SIG-M5 treated with dmso at 0.1 percent for 504 hours (cell line): ENCODE measurements around the gene CBX3.
"Not testable (repeated sequence)": the region's sequence is repeated elsewhere in the genome, so short reads cannot be mapped to it uniquely, and the experiment has no call there.

ENCODE experiments used
- DNase-seq: peaks from one replicate; lab custom pipeline; 2025; ENCODE audit not compliant: unreplicated experiment; lab: John Stamatoyannopoulos, UW

Gene CBX3

DNA sequence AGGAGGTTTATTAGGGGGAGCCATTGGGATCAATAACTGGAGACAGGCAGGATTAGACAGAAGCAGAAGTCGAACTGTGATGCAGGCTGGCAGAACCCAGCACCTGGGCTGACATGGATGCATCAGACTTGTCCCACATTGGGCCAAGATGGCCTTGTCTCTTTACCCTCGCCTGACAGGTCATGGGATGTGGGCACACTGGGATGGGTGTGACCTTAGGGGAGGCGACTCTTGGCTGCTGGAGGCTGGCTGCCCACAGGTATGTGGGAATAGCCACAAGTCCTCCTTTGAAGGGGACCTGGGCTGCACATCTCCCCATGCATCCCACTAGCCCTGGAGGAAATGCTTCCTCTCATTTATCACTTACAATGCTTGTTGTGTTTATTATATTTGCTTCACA is 32.3 kb upstream of the CBX3 start:
- no peak for DNase-seq

DNA sequence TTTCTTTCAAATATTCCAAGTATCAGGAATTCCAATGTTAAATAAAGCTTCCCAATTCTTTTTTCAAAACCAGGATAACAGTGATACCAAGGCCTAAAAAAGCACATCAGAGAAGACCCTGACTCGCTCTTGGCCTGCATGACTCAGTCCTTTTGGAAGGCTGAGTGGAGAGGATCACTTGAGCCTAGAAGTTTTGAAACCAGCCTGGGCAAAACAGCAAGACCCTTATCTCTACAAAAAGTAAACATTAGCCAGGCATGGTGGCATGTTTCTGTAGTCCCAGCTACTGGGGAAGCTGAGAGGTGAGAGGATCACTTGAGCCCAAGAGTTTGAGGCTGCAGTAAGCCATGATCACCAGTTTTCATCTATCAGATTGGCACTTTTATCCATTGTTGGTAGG is 30.9 kb upstream of the CBX3 start:
- no peak for DNase-seq

DNA sequence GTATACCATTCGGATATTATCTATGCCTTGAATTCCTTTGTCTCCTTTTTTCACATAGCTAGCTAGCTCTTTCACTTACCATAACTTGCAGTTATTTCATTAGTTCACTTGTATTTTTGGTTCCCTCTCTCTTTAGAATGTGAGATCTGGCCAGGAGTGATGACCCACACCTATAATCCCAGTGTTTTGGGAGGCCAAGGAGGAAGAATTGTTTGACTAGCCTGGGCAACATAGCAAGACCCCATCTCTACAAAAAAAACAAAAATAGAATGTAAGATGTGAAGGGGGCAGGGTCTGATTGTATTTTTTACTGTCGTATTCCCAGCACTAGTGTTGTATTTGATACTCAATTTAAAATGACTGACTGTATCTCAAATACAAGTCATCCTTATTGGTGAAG is 29.9 kb upstream of the CBX3 start:
- DNase-seq: no peak

DNA sequence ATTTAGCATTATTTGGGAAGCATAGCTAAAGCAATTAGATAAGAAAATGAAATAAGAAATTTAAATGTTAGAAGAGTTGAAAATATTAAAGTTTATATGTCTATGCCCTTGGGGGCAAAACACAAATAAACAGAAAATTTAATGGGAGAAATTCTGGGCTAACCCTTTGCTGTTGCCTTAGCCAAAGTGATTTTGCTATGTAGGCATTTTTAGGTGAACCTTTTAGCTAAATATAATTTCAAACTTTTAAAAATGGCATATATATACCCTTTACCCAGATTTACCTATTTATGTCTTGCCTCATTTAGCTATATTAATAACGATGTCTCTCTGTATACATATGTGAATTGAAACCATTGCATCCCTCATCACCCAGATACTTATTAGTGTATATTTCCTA is 29.5 kb upstream of the CBX3 start:
- DNase-seq: no peak

DNA sequence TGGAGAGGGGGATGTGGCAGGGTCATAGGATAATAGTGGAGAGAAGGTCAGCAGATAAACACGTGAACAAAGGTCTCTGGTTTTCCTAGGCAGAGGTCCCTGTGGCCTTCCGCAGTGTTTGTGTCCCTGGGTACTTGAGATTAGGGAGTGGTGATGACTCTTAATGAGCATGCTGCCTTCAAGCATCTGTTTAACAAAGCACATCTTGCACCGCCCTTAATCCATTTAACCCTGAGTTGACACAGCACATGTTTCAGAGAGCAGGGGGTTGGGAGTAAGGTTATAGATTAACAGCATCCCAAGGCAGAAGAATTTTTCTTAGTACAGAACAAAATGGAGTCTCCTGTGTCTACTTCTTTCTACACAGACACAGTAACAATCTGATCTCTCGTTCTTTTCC is 25.6 kb upstream of the CBX3 start:
- DNase-seq: not testable (repeated sequence)

DNA sequence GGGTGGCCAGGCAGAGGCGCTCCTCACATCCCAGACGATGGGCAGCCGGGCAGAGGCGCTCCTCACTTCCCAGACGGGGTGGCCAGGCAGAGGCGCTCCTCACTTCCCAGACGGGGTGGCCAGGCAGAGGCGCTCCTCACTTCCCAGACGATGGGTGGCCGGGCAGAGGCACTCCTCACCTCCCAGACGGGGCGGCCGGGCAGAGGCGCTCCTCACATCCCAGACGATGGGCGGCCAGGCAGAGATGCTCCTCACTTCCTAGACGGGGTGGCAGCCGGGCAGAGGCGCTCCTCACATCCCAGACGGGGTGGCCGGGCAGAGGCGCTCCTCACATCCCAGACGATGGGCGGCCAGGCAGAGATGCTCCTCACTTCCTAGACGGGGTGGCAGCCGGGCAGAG is 24.8 kb upstream of the CBX3 start:
- DNase-seq: not testable (repeated sequence)

DNA sequence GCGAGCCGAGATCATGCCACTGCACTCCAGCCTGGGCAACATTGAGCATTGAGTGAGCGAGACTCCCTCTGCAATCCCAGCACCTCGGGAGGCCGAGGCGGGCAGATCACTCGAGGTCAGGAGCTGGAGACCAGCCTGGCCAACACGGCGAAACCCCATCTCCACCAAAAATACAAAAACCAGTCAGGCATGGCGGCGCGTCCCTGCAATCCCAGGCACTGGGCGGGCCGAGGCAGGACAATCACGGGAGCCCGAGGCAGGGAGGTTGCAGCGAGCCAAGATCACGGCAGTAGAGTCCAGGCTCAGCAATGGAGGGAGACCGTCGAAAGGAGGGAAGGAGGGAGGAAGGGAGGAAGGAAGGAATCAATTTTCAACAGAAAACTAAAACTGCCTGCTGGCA is 24.3 kb upstream of the CBX3 start:
- not testable (repeated sequence) for DNase-seq

DNA sequence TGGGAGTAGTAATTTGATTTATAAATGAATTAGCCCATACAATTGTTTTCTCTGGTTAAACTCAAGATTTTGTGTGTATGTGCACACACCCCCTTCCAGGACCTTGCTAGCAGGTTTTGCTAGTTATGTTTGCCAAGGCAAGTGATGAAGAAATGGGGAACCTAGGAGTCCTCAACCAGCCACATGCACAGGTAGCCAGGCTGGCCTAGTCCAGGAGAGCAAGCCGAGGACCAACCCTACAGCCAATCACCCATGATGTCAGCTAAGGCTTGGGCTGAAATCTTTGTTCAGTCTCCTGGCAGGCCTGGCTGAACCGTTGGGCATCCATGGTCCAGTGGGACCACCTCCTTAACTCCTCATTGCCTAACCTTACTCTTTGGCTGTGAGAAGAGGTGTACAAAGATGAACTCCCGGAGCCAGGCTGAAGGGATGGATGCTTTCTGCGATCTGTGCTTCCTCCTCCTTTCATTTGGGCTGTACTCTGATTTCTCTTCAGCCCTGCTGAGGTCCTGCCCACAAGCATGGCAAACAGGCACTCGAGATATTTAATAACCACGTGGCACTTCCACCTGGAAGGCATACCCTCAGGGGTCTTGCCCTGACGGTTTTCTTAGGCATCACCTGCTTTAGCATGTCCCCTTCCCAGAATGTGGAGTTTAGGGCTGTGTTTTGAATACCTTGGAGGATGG is 23.1 kb upstream of the CBX3 start:
- no peak for DNase-seq

DNA sequence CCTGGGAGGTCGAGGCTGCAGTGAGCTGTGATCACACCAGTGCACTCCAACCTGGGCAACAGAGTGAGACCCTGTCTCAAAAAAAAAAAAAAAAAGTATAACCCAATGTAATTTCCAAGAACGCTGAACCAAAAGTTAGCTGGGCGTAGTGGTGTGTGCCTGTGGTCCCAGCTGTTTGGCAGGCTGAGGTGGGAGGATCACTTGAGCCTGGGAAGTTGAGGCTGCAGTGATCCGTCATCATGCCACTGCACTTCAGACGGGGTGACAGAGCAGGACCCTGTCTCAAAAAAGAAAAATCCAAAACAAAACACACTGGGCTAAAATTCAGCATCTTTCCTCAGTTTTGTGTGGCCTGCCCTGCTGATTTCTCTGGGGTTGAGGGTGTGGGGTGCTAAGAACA is 22.1 kb upstream of the CBX3 start:
- DNase-seq: no peak

DNA sequence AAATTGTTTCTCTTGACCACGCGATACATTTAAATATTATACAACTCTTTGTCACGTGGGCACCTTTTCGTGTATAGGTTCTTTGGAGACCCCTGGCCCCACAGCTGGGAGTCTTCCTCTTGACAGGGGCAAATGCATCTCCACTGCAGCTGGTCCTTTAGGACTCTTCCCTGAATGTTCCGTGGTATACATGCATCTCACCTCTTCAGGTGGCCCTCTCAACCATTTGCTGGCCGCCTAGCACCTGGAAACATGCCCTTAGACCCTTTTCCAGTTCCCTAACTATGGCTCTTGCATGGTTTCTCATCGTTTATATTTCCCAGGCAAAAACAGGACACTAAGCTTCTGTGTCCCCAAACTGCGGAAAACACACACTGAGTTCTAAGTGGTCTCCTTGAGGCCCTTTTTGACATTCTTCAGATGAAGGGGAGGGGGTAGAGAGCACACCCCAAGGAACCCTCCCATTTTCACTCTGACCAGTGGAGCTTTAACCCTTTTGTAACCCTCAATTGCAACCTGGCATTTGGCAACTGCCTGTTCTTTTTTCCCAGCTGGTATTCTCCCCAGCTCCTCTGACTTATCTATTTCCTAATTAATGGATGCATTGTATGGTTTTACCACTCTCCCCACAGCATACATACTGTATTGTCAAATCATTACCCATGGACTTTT is 21.6 kb upstream of the CBX3 start:
- no peak for DNase-seq

DNA sequence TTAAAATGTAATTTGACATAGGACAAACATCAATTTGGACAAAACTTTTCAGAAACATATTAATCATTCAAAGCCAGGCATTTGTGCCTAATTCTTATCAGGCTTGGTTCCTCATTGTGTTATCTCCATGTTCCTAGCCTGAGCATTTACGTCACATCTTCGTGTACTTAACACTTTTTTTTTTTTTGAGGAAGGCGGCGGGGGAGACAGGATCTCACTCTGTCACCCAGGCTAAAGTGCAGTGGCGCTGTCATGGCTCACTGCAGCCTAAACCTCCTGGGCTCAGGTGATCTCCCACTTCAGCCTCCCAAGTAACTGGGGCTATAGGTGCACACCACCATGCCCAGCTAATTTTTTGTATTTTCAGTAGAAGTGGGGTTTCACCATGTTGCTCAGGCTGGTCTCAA is 20.8 kb upstream of the CBX3 start:
- no peak for DNase-seq

DNA sequence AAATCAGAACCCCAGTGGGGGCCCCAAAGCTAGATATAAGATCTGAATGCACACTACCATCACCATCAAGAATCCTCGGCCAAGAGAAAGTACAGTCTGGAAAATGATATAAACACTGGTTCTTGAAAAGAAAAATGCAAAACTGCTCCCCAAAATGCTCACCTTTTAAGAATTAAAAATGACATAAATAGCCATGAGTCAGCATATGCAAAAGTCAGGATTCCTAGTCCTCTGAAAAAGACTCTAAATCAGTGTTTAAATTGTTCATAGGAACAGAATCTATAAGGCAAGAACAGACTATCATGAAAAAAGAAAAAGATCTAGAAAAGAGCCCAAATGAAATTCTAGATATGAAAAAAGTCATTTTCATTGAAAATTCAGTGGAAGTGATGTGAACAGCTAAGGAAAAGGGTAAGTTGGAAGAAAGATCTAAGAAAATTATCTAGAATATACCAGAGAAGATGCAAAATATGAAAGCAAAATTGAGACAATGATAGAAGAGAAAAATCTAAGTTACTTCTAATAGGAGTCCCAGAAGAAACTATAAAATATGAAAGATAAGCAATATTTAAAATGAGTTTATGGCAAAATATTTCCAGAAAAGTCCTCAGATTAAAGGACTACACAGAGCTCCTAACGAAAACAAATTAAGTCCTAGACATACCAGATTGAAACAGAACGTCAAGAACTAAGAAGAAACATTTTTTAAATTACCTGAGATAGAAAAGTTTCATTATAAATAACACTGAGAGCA is 19.9 kb upstream of the CBX3 start:
- no peak for DNase-seq

DNA sequence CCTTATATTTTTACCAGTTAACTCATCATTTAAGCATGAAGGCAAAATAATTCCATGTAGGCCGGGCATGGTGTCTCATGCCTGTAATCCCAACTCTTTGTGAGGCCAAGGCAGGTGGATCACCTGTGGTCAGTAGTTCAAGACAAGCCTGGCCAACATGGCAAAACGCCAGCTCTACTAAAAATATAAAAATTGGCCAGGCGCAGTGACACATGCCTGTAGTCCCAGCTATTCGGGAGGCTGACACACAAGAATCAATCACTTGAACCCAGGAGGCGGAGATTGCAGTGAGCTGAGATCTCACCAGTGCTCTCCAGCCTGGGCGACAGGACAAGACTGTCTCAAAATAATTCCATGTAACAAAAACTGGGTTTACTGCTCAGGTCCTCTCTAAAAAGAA is 19.3 kb upstream of the CBX3 start:
- no peak for DNase-seq

DNA sequence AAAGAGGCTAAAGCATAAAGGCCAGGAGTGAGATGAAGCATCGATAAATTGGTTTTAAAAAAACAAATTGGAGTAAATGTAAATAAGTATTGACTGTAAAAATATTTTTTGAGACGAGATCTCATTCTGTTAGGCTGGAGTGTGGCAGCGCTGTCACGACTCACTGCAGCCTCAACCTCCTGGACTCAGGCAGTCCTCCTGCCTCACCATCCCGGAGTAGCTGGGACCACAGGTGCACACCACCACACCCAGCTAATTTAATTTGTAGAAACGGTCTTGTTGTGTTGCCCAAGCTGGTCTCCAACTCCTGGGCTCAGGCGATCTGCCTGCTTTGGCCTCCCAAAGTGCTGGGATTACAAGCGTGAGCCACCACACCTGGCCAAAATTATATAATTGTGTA is 18.8 kb upstream of the CBX3 start:
- DNase-seq: no peak

DNA sequence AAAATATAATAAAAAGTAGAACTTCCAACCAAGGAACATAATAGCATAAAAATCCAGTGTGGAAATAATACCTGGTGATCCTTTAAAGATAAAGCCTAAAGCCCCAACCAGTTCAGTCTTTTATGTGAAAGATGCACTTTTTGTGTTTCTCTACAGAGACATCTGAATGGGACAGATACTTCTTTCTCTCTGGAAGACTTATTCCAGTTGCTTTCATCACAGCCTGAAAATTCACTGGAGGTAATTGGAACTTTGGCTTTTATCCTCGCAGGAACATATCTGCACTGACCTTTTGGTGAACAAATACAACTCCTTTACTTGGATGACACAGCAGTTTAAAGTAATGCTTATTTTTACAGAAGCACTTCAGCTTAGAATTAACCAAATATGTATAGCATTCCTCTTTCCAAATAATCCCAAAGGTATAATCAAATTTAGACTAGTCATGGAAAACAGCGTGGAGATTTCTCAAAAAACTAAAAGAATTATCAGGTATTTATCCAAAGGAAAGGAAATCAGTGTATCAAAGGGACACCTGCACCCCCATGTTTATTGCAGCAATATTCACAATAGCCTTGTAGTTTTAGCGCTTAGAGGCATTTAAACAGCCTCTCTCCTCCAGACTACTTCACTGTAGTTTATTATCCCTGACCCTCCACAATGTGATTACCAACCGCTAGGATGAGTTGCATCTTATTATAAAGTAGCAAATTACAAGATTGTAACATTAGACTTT is 17.8 kb upstream of the CBX3 start:
- no peak for DNase-seq

DNA sequence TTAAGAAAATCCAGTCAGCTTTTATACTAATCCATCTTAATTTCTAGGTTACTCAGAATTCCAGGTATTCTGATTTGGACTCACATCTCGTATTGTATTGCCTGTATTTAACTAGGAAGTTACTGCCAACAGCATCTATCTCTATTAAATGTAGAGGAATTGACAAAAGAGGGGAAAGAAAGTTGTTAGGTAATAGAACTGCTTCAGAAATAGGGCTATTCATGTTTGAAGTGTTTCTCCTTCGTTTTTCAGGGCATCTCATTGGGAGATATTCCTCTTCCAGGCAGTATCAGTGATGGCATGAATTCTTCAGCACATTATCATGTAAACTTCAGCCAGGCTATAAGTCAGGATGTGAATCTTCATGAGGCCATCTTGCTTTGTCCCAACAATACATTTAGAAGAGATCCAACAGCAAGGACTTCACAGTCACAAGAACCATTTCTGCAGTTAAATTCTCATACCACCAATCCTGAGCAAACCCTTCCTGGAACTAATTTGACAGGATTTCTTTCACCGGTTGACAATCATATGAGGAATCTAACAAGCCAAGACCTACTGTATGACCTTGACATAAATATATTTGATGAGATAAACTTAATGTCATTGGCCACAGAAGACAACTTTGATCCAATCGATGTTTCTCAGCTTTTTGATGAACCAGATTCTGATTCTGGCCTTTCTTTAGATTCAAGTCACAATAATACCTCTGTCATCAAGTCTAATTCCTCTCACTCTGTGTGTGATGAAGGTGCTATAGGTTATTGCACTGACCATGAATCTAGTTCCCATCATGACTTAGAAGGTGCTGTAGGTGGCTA is 17.1 kb upstream of the CBX3 start:
- DNase-seq: not testable (repeated sequence)

DNA sequence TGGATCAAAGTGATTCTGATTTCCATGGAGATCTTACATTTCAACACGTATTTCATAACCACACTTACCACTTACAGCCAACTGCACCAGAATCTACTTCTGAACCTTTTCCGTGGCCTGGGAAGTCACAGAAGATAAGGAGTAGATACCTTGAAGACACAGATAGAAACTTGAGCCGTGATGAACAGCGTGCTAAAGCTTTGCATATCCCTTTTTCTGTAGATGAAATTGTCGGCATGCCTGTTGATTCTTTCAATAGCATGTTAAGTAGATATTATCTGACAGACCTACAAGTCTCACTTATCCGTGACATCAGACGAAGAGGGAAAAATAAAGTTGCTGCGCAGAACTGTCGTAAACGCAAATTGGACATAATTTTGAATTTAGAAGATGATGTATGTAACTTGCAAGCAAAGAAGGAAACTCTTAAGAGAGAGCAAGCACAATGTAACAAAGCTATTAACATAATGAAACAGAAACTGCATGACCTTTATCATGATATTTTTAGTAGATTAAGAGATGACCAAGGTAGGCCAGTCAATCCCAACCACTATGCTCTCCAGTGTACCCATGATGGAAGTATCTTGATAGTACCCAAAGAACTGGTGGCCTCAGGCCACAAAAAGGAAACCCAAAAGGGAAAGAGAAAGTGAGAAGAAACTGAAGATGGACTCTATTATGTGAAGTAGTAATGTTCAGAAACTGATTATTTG is 16.3 kb upstream of the CBX3 start:
- DNase-seq: peak; percentile 45

DNA sequence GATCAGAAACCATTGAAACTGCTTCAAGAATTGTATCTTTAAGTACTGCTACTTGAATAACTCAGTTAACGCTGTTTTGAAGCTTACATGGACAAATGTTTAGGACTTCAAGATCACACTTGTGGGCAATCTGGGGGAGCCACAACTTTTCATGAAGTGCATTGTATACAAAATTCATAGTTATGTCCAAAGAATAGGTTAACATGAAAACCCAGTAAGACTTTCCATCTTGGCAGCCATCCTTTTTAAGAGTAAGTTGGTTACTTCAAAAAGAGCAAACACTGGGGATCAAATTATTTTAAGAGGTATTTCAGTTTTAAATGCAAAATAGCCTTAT is 15.7 kb upstream of the CBX3 start:
- DNase-seq: no peak

DNA sequence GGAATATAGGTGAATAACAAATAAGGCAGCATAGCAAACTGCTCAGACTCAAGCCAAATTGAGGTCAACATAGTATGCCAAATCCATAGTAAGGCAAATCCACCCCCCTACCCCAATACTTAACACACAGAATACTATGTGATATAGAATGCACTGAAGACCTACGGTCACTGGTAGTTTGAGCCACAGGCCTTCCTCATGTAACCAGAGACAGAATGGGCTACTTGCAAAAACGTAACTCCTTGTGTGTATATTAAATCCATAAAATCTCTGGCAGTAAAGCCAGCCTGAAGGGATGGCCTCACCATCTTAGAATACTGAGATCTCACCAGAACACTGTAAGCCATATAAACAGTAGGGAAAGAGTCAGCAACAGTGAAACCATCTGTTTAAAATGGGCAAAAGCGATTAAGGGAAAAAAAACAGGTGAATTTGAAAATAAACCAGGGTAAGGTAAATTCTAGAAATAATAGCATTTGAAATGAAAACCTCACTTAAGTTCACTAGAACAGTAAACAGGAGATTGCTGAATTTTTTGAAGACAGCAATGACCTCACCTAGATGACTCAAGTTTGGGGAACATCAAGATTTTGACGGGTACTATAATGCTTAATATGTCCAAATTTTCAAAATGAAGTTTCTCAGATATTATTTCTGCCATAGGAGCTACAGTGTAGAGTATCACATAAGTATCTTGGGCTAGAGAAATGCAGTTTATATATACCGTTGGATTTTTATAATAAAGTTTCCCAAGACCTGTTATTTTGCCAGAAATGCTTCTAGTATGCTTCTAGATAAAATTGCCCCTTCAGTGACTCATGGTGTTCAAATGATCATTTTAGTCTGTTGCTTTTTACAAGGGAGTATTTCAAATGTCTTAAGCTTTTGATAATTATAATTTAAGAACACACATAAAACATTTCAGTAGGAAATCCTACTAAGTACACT is 14.9 kb upstream of the CBX3 start:
- no peak for DNase-seq
